Fibroblast of skin of scalp (primary cell): ENCODE results near the gene SH2D3A.
"Not testable (repeated sequence)": the region's sequence is repeated elsewhere in the genome, so short reads cannot be mapped to it uniquely, and the experiment has no call there.

Experiments used
- DNase-seq: peaks from one replicate; pipeline ENCODE4 v3.0.0-alpha.2; 2013

SH2D3A gene

DNA sequence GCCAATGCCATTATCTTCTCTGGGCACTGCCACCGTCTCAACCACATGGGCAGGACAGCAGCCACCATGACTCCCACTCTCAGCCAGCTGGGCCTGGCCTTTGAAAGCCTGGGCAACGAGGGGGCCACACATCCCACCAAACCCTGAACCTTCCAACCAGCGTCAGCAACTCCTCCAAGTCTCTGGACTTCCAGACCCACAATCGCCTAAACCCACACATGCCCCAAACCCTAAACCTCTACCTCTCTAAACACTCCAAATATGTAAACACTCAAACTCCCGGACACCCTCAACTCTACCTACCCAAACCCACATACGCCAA lies 47.7 kb downstream of the SH2D3A start:
- no peak for DNase-seq

DNA sequence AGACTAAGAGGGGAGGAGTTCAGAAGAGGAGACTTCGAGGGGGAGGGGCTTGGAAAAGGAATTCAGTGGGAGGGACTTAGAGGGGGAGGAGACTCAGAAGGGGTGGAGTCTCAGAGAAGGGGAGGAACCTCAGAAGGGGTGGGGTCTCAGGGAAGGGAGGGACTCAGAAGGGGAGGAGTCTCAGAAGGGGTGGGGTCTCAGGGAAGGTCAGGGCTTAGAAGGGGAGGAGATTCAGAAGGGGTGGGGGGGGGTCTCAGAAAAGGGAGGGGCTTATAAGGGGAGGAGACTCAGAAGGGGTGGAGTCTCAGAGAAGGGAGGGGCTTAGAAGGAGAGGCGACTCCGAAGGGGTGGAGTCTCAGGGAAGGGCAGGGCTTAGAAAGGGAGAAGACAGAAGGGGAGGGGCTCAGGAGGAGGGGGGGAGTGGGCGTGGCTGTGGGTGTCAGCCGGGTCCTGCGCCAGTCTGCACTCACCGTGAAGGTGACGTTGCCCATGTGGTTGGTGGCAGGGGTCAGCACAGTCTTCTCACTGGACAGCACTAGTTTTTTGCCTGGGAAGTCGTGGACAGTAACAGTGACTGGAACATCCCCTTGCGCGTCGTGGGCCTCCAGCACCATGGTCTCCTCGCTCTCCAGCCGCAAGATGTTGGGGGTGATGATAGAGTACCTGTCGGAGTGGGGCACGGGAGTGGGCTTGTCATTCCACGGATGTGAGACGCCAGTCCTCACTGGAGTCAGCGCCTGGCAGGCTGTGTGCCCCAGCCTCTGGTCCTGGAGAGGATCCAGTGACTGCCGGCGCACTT lies 48.3 kb downstream of the SH2D3A start:
- DNase-seq: no peak

DNA sequence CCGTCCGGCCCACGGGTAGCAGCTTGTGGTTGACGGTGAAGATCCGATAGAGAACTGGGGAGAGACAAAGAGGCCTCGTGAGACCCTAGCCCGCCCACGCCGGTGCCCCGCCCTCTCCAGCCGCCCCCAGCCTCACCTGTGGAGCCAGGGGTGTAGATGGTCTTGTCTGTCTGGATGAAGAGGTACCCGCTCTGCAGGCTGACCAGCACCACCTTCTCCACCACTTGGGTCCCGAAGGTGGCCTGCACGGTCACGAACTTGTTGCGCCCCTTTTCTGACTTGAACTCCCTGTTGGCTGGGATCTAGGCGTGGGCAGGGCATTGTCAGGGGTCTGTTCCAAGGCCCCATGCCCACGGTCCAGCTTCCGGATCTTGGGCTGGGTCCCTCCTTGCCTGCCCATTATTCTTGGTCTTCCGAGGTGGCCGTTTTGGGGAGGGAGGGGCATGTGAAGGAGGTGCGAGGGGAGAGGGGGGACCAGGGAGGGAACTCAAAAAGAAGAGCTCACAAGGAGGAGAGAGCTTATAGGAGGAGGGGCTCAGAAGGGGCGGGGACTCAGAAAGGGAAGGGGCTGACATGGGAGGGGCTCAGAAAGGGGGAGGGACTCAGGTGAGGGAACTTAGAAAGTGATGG lies 49.0 kb downstream of the SH2D3A start:
- DNase-seq: no peak

DNA sequence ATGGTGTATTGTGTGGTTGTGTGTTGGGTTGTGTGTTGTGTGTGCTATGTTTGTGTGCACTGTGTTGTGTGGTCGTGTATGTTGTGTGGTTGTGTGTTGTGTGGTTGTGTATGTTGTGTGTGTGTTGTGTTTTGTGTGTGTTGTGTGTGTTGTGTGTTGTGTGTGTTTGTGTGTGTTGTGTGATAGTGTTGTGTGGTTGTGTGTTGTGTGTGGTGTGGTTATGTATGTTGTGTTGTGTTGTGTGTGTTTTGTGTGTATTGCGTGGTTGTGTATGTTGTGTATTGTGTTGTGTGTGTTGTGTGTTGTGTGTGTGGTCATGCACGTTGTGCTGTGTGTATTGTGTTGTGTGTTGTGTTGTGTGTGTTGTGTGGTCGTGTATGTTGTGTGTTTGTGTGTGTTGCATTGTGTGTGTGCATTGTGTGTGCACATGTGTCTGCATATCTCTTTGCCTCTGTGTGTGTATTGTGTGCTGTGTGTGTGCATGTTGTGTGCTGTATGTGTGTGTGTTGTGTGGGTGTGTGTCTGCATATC lies 49.7 kb downstream of the SH2D3A start:
- DNase-seq: no peak

DNA sequence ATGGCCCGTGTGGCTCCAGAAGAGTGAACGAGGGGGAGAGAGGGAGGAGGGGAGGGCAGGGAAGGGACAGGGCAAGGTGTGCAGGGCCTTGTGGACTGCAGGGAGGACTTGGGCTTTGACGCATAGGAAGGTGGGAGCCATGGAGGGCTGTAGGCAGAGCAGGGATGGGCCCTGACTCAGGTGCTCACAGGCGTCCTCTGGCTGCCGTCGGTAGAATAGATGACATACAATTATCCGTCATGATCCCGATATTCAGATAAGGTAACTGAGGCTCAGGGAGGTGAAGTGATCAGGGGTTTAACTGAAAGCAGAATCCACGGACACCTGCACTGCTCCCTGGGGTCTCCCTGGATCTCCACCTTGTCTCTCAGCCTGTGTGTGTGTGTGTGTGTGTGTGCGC lies 50.2 kb downstream of the SH2D3A start:
- DNase-seq: no peak

DNA sequence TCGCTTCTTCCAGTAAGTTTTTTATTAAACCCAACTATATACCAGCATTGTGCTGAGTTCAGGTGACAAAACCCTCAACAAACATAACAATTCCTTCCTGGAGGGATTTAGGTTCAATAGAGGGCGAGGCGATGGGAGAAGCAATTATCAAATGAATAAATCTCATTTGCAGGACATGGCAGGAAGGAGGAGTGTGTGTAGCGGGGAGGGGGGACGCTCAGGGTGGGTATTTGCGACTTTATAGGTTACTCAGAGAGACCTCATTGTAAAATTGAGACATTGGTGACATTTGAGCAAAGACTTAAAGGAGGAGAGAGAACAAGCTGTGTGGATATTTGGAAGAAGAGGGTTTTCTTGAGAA lies 50.6 kb downstream of the SH2D3A start:
- DNase-seq: no peak

DNA sequence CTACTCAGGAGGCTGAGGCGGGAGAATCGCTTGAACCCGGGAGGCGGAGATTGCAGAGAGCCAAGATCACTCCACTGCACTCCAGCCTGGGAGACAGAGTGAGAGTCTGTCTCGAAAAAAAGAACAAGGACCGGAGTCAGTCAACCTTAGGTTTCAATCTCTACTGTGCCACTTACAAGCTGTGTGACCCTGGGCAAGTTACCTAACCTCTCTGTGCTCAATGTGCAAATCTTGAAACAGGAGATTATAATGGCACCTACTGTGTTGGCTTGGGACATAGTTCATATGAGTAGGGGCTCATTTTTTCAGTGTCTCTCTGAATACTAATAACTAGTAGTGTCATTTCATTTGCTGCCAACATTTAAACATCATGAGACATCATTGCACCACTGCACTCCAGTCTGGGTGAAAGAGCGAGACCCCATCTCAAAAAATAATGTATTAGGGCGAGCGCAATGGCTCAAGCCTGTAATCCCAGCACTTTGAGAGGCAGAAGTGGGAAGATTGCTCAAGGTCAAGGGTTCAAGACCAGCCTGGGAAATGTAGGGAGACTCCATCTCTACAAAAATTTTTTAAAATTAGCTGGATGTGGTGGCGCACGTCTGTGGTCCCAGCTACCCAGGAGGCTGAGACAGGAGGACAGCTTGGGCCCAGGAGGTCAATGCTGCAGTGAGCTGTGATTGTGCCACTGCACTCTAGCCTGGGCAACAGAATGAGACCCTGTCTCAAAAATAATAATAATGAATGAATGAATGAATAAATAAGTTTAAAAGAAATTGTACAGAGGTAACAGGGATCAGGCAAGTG lies 52.3 kb downstream of the SH2D3A start:
- no peak for DNase-seq

DNA sequence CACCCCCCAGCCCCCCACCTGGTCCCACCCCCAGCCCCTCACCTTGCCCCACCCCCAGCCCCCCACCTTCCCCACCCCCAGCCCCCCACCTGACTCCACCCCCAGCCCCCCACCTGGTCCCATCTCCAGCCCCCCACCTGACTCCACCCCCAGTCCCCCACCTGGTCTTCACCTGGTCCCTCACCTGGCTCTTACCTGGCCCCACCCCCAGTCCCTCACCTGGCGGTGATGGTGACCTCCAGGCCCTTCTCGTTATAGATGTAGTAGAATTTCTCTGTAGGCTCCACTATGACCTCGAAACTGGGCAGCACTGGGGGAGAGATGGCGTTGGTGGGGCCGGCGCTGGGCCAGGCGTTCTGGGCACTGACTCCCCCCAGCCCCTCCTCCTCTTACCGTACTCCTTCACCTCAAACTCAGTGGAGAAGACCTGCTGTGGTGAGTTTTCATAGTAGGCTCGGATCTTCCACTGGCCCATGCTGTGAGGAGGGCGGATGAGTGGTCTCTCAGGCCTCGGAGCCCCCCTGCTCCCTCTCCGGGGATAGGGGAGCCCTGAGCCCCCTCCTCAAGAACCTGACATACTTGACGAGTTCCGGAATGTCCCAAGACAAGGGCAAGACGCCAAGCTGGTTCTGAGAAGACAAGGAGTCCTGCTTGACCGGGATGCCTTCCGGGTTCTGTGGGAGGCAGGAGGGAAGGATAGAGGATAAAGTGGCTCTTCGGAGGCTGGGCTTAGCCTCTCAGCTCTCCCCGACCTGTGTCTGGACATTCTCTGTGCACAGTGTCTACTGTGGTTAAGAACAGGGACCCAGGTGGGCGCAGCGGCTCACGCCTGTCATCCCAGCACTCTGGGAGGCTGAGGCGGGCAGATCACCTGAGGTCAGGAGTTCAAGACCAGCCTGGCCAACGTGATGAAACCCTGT lies 53.2 kb downstream of the SH2D3A start:
- no peak for DNase-seq

DNA sequence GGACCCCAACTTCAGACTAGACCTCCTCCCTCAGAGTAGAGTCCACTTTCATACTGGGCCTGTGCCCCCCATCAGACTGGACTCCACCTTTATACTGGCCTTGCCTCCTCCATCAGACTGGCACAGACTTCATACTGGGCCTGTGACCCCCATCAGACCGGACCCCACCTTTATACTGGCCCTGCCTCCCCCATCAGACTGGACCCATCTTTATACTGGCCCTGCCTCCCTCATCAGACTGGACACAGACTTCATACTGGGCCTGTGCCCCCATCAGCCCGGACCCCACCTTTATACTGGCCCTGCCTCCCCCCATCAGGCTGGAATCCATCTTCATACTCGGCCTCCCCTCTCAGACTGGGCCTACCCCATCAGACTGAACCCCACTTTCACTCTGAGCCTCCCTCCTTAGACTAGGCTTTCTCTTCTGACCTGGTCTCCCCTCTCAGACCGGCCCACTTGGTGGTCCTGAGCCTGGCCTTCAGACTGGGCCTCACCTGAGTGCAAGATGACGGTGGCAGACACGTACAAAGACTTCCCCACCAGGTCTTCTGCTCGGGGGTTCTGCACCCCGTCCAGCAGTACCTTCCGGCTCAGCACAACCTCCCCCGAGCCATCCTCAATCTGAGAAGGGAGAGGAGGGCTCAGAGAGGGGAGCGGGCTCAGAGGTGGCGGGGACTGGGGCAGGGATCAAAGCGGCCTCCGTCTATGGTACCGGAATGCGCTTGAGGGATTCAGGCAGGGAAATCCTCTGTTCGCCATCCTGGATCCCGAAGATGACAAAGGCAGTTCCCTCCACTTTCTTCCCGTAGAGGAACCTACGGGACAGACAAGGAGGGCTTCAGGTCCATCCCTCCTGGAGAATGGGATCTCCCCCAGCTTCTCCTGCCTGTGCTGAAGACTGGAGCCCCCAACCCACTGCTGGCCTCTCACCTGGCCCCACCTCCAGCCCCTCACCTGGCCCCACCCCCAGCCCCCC lies 54.3 kb downstream of the SH2D3A start:
- no peak for DNase-seq

DNA sequence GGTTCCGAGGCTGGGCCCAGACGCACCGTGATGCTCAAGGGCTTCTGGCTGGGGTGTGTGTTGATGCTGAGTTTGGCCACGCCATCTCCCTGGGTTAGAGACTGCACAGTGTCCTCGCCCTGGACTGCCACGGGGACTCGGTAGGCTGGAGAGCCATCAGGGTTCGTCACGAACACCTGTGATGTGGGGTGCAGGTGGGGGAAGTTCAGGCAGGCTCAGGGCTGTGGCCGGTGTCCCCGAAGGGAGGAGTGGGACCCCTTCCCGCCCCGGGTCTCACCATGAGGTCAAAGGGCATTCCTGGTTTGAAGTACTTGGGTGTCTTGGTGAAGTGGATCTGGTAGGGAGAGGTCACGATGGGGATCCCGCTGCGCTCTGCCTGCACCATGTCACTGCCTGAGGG lies 55.0 kb downstream of the SH2D3A start:
- DNase-seq: no peak

DNA sequence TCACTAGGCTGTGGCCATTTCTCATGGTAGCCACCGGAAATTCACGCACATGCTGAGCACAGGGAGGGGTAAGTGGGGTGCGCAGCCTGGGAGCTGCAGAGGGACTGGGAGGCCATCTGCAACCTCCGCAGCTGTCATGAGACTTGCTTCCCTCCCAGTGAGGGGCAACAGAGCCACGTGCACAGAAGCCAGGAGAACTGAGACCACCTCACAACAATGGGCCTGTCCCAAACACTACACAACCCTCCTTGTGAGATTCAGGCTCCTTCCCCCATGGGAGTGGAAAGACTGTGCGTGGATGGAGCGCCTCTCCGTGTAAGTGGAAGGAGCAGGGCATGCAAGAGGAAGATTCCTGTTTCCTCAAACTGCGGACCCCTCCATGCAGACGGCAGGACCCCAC lies 55.6 kb downstream of the SH2D3A start:
- DNase-seq: no peak

DNA sequence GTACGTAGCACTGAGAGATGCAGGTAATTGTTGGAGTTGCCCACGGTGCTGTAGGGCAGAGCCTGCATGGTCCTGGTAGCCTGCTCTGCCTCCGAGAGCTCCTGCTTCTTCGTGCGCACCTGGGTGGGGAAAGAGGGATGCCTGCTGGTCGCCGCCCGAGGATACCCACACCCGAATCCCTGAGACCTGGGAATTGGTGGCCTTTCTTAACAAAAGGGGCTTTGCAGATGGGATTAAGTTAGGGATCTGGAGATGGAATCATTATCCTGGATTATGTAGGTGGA lies 56.2 kb downstream of the SH2D3A start:
- no peak for DNase-seq

DNA sequence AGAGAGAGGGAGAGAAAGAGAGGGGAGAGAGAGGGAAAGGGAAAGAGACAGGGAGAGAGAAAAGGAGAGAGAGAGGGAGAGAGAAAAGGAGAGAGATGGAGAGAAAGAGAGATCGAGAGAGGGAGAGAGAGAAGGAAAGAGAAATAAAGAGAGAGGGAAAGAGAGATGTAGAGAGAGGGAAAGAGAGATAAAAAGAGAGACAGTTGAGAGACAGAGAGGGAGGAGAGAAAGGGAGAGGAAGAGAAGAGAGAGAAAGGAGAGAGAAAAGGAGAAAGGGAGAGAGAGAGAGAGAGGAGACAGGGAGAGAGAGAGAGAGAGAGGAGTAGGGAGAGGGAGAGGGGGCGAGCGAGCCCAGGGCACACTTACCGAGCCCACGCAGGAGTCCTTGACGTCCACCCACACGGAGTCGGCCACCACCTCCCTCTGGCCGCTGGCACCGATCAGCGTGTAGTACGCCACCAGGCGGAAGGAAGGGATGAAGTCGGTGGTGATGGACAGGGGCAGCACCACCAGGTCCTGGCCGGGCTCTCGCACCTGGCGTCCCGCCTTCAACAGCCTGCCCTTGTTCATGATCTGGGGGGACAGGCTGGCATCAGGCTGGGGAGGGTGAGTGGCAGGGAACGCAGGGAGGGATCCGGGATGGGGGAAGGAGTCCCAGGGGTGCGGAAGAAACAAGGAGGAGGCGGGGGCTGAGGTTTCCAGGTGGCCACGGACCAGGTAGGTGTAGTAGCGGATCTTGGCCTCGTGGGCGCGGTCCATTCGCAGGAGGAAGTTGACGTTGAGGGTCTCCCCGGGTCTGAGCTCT lies 56.8 kb downstream of the SH2D3A start:
- DNase-seq: no peak

DNA sequence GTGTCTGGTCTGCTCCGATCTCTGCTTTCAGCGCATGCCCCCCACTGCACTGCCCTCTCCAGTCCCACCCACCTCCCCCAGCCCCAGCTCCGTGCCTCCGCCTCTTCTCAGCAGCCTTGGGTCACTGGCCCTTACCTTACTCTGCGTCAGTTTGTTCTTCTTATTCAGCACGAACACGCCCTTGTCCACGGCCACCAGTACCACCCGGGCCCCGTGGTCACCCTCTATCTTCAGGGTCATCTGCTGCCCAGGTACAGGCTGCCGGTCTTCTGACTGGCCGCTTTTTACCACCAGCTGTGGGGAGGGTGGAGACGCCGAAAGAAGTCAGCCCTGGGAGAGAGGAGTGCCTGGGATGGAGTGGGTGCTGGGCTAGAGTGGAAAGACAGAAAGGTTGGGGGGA lies 57.7 kb downstream of the SH2D3A start:
- no peak for DNase-seq

DNA sequence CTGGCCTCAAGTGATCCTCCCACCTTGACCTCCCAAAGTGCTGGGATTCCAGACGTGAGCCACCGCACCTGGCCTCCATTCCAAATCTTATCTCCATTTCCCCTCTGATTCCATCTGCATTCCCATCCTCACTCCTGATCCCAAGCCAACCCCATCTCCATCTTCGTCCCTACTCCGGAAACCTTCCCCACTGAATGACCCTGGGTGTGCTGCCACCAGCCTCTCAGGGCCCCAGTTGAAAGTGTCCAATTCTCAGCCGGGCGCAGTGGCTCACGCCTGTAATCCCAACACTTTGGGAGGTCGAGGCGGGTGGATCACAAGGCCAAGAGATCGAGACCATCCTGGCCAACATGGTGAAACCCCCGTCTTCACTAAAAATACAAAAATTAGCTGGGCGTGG lies 58.3 kb downstream of the SH2D3A start:
- DNase-seq: not testable (repeated sequence)

DNA sequence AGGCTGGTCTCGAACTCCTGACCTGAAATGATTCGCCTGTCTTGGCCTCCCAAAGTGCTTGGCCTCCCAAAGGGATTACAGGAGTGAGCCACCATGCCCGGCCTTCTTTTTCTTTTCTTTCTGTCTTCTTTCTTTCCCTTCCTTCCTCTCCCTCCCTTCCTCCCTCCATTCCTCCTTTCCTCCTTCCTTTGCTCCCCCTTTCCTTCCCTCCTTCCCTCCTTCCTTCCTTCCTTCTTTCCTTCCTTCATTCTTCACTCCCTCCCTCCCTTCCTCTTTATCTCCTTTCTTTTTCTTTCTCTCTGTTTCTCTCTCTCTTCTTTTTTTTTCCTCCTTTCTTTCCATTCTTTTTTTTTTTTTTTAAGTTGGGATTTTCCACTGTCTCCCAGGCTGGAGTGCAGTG lies 58.9 kb downstream of the SH2D3A start:
- DNase-seq: no peak

DNA sequence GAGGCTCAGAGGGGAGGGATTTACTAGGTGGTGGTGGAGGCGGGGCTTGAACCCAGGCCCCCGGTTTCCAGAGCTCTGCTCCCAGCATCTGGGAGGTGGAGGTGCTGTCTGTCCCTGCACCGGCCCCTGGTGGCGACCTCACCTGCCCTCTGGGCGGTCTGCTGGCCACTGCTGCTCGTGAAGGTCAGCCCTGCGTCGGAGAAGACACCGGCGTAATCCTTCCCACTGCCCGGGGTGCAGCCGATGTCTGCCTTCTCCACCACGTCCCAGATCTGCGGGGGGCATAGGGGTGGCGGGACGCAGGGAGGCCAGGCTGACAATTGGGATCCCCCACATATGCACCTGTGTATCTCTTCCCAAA lies 59.6 kb downstream of the SH2D3A start:
- no peak for DNase-seq

DNA sequence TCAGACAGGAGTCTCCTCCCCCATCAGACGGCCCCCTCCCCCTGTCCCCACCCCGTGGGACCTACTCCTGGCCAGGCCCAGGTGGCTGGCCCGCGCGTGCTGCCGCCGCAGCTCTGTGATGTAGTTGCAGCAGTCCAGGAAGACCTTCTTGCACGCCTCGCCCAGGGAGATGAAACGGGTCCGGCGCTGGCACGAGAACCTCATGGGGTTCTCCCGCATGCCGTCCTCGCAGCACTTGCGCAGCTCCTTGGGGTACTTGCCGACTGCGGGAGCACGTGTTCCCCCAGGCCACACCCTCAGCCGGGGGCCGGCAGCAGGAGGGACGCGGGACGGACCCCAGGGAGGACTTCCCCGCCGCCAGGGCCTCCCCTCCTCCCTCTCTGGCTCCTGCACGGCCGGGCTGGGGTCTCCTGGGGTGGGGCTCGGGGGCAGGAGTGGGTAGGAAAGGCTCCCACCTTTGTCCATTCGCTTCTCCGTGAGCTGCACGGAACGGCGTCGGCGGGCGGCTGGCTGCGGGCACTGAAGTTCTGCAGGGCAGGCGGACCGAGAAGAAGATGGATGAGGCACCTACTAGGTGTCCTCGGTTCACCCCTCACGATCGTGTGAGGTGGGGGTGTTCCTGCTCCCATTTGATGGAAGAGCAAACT lies 60.1 kb downstream of the SH2D3A start:
- DNase-seq: no peak

DNA sequence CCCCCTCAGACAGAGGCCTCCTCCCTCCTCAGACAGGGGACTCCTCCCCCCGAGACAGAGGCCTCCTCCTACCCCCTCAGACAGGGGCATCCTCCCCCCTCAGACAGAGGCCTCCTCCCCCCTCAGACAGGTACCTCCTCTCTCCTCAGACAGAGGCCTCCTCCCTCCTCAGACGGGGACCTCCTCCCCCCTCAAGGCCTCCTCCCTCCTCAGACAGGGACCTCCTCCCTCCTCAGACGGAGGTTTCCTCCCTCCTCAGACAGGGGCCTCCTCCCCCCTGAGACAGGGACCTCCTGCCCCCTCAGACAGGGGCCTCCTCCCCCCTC lies 60.6 kb downstream of the SH2D3A start:
- no peak for DNase-seq

DNA sequence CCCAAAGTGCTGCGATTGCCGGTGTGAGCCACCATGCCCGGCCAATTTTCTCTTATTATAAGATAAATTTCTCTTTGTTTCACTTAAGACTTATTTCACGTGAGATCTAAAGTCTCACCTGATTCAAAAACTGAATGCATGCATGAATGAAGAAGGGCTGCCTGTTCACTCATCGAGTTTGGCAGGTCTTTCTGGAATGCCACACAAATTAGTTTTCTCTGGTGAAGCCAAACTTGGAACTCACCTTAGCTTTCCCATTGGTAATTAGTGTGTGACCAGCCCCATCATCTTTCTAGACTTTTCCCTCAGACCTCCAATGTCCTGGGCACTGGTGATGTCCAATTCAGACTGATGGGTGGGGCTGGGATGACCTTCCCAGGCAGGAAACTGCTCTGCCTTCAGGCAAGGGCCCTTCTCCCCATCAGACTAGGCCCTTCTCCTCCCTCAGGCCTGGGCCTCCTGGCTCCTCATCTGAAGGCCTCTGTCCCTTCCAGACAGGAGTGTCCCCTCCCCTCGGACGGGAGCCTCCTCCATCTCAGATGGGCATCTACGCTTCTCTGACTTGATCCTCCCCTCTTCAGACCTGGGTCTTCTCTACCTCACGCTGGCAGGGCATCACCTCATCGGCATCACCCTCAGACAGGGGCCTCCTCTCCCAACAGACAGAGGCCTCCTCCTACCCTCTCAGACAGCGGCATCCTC lies 61.2 kb downstream of the SH2D3A start:
- DNase-seq: no peak
